ENCODE data around the gene CHD2.

- TF ChIP-seq CTCF (IDR thresholded peaks at IDR 0.05 in 4 of 5, conservative IDR thresholded peaks at IDR 0.05 in 1 of 5) (no peak), POLR2A (IDR thresholded peaks at IDR 0.05) (no peak)
Observed at GRCh38 chr15:92914103-92914499, 14.0 kb downstream of the CHD2 start.
